Glutamatergic neuron (in vitro differentiated cells): ENCODE measurements around the gene GIMAP5. TPM values are rescaled to one million over a fixed set of nuclear protein-coding genes. Genes with fewer than 3 reads are reported as not detected.

Experiments
- DNase-seq: peaks from one replicate; pipeline ENCODE4 v3.0.0; 2022
- H3K27ac Mint-ChIP-seq: one replicate; pipeline ENCODE4 v1.8.0; 2020; ENCODE audit warnings: mild to moderate bottlenecking, mixed read lengths, inconsistent platforms; ENCODE audit not compliant: unreplicated experiment
- H3K27me3 Mint-ChIP-seq: one replicate; pipeline ENCODE4 v1.8.0; 2020; ENCODE audit warnings: mild to moderate bottlenecking, moderate library complexity, mixed read lengths, inconsistent platforms; ENCODE audit not compliant: unreplicated experiment
- H3K36me3 Mint-ChIP-seq: one replicate; pipeline ENCODE4 v1.8.0; 2020; ENCODE audit warnings: mild to moderate bottlenecking, mixed read lengths, inconsistent platforms; ENCODE audit not compliant: unreplicated experiment
- H3K4me1 Mint-ChIP-seq: one replicate; pipeline ENCODE4 v1.8.0; 2020; ENCODE audit warnings: mild to moderate bottlenecking, low read depth, mixed read lengths, inconsistent platforms; ENCODE audit not compliant: unreplicated experiment
- H3K4me3 Mint-ChIP-seq: one replicate; pipeline ENCODE4 v1.8.0; 2020; ENCODE audit warnings: mild to moderate bottlenecking, mixed read lengths, inconsistent platforms; ENCODE audit not compliant: unreplicated experiment
- H3K9me3 Mint-ChIP-seq: one replicate; pipeline ENCODE4 v1.8.0; 2020; ENCODE audit warnings: mild to moderate bottlenecking, moderate library complexity, mixed read lengths, inconsistent platforms; ENCODE audit not compliant: unreplicated experiment
- CTCF ChIP-seq: fragments of 200-600 bp; sonication (generic); IDR thresholded peaks from one replicate; pipeline ENCODE4 v1.5.0; 2021; ENCODE audit not compliant: partially characterized antibody, unreplicated experiment
- total RNA-seq: library from RNA; stranded (reverse); fragmentation: NEBNext Ultra II Directional; extraction: Animal tissue kit (Norgen Biotek cat#: 25700); gene quantifications from one replicate; pipeline ENCODE4 v1.2.1, GENCODE V29; 2021; ENCODE audit not compliant: unreplicated experiment

GIMAP5 gene
- total RNA-seq, 1 donor from 2014 or later = not detected

DNA sequence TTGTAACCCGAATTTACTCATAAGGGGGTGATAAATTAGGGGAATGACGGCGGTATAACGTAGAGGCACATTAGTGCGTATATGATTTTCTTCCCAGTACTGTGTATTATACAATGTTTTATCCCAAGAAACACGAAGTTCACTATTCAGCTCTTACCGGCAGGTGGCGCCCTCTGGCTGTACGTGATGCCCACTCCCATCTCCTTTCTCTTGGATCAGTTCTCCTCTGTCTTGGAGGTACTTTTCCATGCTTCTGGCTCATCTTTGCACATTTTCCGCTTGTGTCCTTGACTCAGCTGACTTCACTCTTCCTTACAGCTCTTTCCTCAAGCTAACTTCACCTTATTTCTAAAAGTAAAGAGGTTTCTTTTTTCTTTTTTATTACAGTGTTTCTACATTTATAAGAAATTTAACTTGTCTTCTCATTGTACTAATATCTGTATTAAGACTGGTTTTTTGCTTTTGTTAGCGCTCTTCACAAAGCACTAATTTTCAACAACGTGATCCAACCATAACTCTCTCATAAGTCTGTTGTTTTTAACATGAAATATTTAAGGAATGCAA is 41.6 kb downstream of the GIMAP5 start:
- DNase-seq = peak; percentile 93
- Mint-ChIP-seq H3K27me3 (peaks cover 1% of the 10 kb centered on the region), H3K4me3 (no peak overlapping the region), H3K27ac (no peak overlapping the region), H3K9me3 (no peaks in the 10 kb centered on the region), H3K36me3 (no peaks in the 10 kb centered on the region), H3K4me1 (no peaks in the 10 kb centered on the region)
- TF ChIP-seq CTCF = peak; percentile 91

GRCh38 chr7:150780292-150780691 is 43.1 kb downstream of the GIMAP5 start:
- no peaks in the 10 kb centered on the region for H3K4me1 Mint-ChIP-seq
- H3K4me3 Mint-ChIP-seq = no peak overlapping the region
- peaks cover 3% of the 10 kb centered on the region for H3K27me3 Mint-ChIP-seq
- no peak for TF ChIP-seq CTCF
- no peaks in the 10 kb centered on the region for H3K36me3 Mint-ChIP-seq
- no peaks in the 10 kb centered on the region for H3K9me3 Mint-ChIP-seq
- no peak overlapping the region for H3K27ac Mint-ChIP-seq
- DNase-seq = no peak

GRCh38 chr7:150781103-150781502 is 43.9 kb downstream of the GIMAP5 start:
- Mint-ChIP-seq H3K4me1 (no peaks in the 10 kb centered on the region), H3K9me3 (no peaks in the 10 kb centered on the region), H3K4me3 (no peak overlapping the region), H3K36me3 (no peaks in the 10 kb centered on the region), H3K27me3 (peaks cover 3% of the 10 kb centered on the region), H3K27ac (no peak overlapping the region)
- DNase-seq = no peak
- TF ChIP-seq CTCF = no peak

GRCh38 chr7:150781961-150782360 is 44.7 kb downstream of the GIMAP5 start:
- TF ChIP-seq CTCF = no peak
- Mint-ChIP-seq H3K27ac (no peak overlapping the region), H3K27me3 (peaks cover 3% of the 10 kb centered on the region), H3K9me3 (no peaks in the 10 kb centered on the region), H3K4me3 (no peak overlapping the region), H3K4me1 (no peaks in the 10 kb centered on the region), H3K36me3 (no peaks in the 10 kb centered on the region)
- DNase-seq = no peak

GRCh38 chr7:150784120-150784736 is 47.0 kb downstream of the GIMAP5 start:
- Mint-ChIP-seq H3K27me3 (peaks cover 3% of the 10 kb centered on the region), H3K9me3 (no peaks in the 10 kb centered on the region), H3K27ac (no peak overlapping the region), H3K36me3 (no peaks in the 10 kb centered on the region), H3K4me3 (no peak overlapping the region), H3K4me1 (no peaks in the 10 kb centered on the region)
- no peak for TF ChIP-seq CTCF
- DNase-seq = no peak
